Measurements from ENCODE around the gene ZEB2.
A peak's percentile ranks its signal among the peaks of the same experiment; 100 is the strongest.

The ZEB2 gene

DNA sequence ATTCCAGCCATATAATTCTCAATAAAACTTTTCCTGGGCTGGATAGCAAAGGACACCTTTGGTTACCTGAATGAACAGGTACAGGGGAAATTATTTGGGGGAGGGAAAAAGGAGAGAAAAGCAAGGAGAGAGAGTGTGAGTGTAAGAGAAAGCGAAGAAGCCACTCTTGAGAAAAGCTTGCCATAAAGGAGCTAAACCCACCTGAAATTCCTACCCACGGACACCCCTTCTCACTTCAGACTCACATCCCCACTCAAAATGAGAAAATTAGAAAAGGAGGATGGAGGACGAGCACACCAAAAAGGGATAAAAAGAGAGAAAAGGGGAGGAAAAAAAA lies 354 bp downstream of the ZEB2 start:
- Histone ChIP-seq H3K27ac (replicated peaks) (peak overlapping the region; percentile 98), H3K27me3 (ENCODE audit: insufficient read depth, poor library complexity, severe bottlenecking) (no peaks in the 10 kb centered on the region), H3K4me3 (replicated peaks; ENCODE audit: insufficient read depth, low read length) (peak overlapping the region; percentile 62)
- no peak for TF ChIP-seq SPI1 (IDR thresholded peaks at IDR 0.05; ENCODE audit: borderline replicate concordance, low read depth)
- no peak for TF ChIP-seq REST (IDR thresholded peaks at IDR 0.05; ENCODE audit: insufficient replicate concordance, low read depth)
- TF ChIP-seq, protein P1, sequence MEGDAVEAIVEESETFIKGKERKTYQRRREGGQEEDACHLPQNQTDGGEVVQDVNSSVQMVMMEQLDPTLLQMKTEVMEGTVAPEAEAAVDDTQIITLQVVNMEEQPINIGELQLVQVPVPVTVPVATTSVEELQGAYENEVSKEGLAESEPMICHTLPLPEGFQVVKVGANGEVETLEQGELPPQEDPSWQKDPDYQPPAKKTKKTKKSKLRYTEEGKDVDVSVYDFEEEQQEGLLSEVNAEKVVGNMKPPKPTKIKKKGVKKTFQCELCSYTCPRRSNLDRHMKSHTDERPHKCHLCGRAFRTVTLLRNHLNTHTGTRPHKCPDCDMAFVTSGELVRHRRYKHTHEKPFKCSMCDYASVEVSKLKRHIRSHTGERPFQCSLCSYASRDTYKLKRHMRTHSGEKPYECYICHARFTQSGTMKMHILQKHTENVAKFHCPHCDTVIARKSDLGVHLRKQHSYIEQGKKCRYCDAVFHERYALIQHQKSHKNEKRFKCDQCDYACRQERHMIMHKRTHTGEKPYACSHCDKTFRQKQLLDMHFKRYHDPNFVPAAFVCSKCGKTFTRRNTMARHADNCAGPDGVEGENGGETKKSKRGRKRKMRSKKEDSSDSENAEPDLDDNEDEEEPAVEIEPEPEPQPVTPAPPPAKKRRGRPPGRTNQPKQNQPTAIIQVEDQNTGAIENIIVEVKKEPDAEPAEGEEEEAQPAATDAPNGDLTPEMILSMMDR (IDR thresholded peaks at IDR 0.05; ENCODE audit: insufficient read depth, low read length) = no peak
- TF ChIP-seq POLR2AphosphoS5 (IDR thresholded peaks at IDR 0.05; ENCODE audit: low read depth) = no peak
- no peak for TF ChIP-seq GABPA (IDR thresholded peaks at IDR 0.05; ENCODE audit: low read depth)
- no peak for DNase-seq (ENCODE audit: low read depth in 1 of 2, low spot score in 1 of 2)

- H3K27ac ChIP-seq (replicated peaks) = peak overlapping the region; percentile 98
- TF ChIP-seq POLR2AphosphoS5 (IDR thresholded peaks at IDR 0.05; ENCODE audit: low read depth) (no peak; the same call in 1 of the 2 replicates), SPI1 (IDR thresholded peaks at IDR 0.05; ENCODE audit: borderline replicate concordance, low read depth) (no peak), GABPA (IDR thresholded peaks at IDR 0.05; ENCODE audit: low read depth) (no peak), REST (IDR thresholded peaks at IDR 0.05; ENCODE audit: insufficient replicate concordance, low read depth) (no peak)
- TF ChIP-seq, protein P1 (IDR thresholded peaks at IDR 0.05; ENCODE audit: insufficient read depth, low read length) = no peak
- DNase-seq (ENCODE audit: low read depth in 1 of 2, low spot score in 1 of 2) = no peak
- H3K27me3 ChIP-seq (ENCODE audit: insufficient read depth, poor library complexity, severe bottlenecking) = no peaks in the 10 kb centered on the region
- peak overlapping the region; percentile 62 for H3K4me3 ChIP-seq (replicated peaks; ENCODE audit: insufficient read depth, low read length)
Measured at GRCh38 chr2:144518748-144519596, 947 bp downstream of the ZEB2 start.

GRCh38 chr2:144517866-144518747 lies 1.8 kb downstream of the ZEB2 start:
- DNase-seq (ENCODE audit: low read depth in 1 of 2, low spot score in 1 of 2) = no peak
- no peaks in the 10 kb centered on the region for H3K27me3 ChIP-seq (ENCODE audit: insufficient read depth, poor library complexity, severe bottlenecking)
- H3K4me3 ChIP-seq (replicated peaks; ENCODE audit: insufficient read depth, low read length) = peak overlapping the region; percentile 62
- H3K27ac ChIP-seq (replicated peaks) = peak overlapping the region; percentile 98
- TF ChIP-seq REST (IDR thresholded peaks at IDR 0.05; ENCODE audit: insufficient replicate concordance, low read depth) (peak; percentile 32), POLR2AphosphoS5 (IDR thresholded peaks at IDR 0.05; ENCODE audit: low read depth) (no peak; the same call in 1 of the 2 replicates), SPI1 (IDR thresholded peaks at IDR 0.05; ENCODE audit: borderline replicate concordance, low read depth) (peak; percentile 76), GABPA (IDR thresholded peaks at IDR 0.05; ENCODE audit: low read depth) (no peak)
- TF ChIP-seq, protein P1 (IDR thresholded peaks at IDR 0.05; ENCODE audit: insufficient read depth, low read length) = no peak

Measured in HL-60 (cell line).